GM18508 (cell line): Measurements from ENCODE around the gene ZCCHC2.

Source experiments
- ATAC-seq: cut with Tn5 transposase; IDR thresholded peaks from one replicate; pipeline ENCODE4 v1.9.1; 2021; ENCODE audit warnings: moderate number of reproducible peaks; ENCODE audit not compliant: insufficient read depth, unreplicated experiment

ZCCHC2 gene

DNA sequence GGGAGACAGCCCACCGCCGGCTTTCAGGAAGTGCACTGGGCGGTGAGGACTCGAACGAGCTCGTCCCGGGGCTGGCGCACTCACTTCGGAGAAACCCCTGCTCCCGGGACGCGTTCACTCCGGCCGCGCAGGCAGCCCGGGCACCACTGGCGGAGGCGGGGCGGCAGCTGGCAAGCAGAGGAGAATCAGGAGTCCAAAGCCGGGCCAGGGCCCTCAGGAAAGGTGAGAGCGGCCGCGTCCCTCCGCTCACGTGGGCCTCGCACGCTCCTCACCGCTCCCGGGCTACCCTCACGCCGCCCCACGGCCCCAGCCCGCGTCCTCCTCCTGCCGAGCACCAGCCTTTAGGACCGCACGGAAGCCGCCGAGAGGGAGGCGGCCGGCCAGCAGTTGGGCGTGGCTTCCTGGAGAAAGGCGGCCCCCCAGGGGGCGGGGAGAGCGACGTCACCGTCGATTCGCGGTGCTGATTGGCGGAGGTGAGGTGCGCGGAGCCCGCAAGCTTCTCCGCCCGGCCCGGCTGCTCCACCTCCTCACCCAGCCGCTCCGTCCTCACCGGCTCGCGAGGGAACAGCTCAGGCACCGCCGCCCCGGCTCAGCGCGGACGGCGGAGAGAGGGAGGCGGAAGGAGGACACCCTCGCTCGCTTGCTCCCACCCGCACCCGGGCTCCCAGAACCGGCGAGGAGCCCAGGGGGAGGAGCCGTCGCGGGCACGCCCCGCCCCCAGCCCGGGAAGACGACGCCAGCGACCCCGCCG lies at the start of gene ZCCHC2:
TSS of gene ZCCHC2 (plus strand) at position 522 of the 751 bp plus-strand sequence. CDS start 400 bp downstream, outside the sequence.
- peak; percentile 56 for ATAC-seq

- no peak for ATAC-seq
Measured at GRCh38 chr18:62479574-62479973, 43.3 kb upstream of the ZCCHC2 start.

DNA sequence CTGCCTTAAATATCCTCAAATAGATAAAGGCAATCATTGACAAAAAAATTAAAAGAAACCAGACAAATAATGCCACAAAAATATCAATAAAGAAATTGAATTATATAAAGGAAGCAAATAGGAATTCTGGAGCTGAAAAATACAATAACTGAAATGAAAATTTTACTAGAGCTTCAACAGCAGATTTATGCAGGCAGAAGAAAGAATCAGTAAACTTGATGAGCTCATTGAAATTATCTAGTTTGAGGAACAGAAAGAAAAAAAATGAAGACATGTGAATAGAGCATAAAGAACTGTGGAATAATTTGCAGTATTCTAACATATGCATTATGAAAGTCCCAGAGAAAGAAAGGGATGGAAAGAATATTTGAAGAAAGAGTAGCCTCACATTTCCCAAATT lies 41.9 kb upstream of the ZCCHC2 start:
- ATAC-seq = no peak

- no peak for ATAC-seq
Measured at GRCh38 chr18:62484941-62485340, 37.9 kb upstream of the ZCCHC2 start.

GRCh38 chr18:62485684-62486083 lies 37.1 kb upstream of the ZCCHC2 start:
- ATAC-seq = no peak

- ATAC-seq = no peak
Measured at GRCh38 chr18:62486290-62486964, 36.4 kb upstream of the ZCCHC2 start.

- no peak for ATAC-seq
Measured at GRCh38 chr18:62487161-62487560, 35.7 kb upstream of the ZCCHC2 start.

- ATAC-seq = no peak
Measured at GRCh38 chr18:62490967-62491695, 31.7 kb upstream of the ZCCHC2 start.

DNA sequence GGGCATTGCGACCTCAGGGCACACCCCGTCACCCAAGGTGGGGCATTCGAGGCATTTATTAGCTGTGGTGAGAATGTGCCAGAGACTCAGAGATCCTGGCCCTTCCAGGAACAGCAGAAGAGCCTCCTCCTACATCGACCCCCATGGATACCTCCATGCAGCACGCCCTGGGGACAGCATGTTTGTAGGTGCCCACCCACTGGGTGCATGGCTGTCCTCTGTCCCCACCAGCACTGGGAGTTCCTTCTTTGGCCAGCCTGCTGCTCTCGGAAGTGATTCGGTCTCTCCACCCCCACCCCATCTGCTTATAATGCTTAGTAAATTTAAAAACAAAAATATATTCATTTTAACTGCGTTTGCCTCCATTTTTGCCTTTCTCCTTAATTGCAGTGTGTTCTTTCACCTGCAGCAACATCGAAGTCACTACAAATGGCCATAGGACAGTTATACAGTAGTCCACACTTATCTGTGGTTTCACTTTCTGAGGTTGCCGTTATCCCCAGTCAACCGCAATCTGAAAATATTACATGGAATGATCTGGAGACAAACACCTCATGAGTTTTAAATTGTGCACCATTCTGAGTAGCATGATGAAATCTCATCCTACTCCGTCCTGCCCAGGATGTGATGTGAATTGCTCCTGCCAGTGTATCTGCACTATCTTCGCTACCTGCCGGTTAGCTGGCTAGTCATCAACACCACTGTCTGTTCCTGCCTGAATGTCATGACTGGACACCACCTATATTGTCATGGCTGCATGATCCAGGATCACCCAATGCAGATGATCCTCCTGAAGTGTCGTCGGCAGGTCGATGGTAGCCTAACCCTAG lies 29.6 kb upstream of the ZCCHC2 start:
- no peak for ATAC-seq

DNA sequence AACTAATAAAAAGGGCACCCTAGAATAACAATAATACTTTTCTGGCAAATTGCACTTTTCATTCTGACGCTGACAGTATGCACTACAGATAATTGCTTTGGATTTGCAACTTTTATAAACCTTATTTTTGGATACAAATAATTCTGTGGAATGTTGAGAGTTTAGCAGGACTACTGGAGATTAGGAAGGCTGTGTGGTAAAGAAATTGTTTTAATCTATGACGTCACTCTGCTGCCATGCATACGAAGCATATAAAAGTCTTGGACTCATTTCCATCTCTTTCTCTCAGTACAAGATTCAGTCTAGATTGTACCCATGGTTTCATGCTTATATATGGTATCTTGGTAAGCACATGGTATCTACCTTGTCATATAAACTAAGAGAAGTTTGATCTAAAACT lies 28.1 kb upstream of the ZCCHC2 start:
- no peak for ATAC-seq

DNA sequence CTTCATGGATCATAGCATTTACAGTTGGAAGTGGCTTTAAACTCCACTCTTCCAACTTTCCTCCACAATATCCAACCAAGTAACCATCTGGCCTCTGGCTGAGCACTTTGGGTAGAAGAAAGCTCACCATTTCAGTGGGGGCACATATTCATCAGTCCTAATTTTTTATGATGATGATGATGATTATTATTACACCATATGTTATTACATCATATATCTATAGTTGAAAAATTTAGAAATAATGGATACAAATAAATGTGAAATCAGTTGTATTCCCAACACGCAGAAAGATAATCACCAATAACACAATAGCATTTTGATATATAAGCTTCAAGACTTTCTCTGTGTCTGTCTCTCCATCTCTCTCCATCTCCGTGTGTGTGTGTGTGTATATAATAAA lies 26.6 kb upstream of the ZCCHC2 start:
- no peak for ATAC-seq

- ATAC-seq = no peak
Measured at GRCh38 chr18:62497190-62497772, 25.5 kb upstream of the ZCCHC2 start.

- no peak for ATAC-seq
Measured at GRCh38 chr18:62498616-62499262, 24.1 kb upstream of the ZCCHC2 start.

DNA sequence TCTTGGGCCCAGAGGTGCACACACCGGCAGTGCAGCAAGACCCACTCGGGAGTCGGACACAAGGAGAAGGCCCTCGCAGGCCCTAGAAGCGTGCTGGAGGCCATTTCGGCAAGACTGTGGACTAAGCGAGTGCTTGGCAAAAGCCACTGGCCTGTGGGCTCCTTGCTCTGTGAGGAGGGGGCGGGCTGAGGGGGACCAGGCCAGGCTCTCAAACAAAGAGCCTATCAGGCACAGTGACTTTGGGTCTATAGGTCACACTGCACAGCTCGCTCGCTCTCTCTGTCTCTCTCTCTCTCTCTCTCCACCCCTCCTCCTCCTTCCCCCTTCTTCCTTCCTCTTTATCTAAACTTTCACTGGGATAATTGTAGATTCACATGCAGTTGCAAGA lies 23.6 kb upstream of the ZCCHC2 start:
- no peak for ATAC-seq

DNA sequence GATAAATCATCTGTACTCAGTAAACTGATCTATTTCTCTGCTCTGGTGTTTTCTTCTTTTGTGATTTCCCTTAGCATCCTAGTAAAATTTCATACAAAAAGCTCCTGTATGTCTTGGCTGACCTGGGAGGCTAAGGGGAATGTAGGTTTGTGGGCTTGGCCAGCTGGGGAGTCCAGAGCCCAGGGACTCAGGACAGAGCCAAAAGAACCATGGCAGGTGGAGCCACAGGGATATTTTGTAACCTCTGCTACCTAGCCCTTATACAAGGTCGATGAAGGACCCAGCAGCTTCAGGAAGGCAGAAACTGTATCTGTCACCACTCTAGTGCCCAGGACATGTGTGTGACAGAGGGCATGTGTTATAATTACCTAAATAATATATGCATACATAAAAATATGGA lies 22.7 kb upstream of the ZCCHC2 start:
- no peak for ATAC-seq

DNA sequence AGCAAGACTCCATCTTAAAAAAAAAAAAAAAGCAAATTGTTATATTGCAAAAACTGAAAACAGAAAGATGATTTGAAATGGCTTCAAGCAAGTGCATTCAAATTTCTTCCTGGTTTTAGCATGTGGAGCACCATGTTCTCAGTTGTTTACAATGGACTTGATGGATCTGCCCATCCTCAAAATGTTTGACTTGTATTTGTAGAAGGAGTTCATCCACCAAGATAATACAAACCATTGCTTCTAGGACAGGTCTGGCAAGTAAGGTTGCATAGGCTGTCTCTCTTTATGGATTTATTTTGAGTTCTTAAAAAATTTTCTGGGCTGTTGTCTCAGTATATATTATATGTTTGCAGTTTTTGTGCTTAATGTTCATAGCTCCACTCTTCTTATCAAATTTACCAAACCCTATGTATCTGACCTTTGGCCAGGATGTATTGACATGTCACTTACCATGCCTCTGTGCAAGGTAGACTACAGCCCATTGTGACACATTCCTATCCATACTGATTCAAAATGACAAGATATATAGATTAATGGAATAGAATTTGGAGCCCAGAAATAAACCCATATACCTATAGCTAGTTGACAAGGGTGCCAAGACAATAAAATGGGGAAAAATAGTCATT lies 21.7 kb upstream of the ZCCHC2 start:
- ATAC-seq = no peak

- peak; percentile 83 for ATAC-seq
Measured at GRCh38 chr18:62505669-62506494, 16.9 kb upstream of the ZCCHC2 start.

DNA sequence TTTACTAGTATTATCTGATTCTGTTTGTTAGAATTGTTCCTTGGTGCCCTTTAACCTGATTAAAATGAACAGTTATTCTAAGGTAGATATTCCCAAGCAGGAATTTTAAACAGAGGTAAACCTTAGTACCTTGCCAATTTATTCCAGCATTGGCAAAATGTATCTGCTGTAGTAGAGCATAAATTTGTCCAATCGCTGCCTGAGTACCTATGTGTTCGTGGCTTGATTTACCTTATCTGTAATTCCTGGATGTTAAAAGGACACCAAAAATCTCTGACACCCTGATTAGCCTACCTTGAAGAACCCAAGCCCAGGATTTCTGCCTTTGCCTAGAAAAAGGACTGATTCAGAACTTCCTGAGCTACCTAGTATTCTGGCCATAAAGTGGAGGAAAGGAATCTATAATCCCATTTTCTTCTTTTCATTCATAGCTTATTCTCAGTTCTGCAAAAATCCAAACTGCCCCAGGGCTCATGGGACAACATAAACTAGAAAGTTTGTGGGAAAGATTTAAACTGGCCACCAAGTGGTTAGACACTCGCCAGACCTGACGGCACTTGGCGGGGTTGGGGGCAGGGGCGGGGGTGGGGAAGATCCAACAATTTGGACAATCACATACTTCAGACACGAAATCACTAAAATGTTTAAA lies 16.2 kb upstream of the ZCCHC2 start:
- no peak for ATAC-seq
